H1 (cell line): Measurements from ENCODE around the gene BEAN1. TPM values are rescaled to one million over a fixed set of nuclear protein-coding genes. Genes with fewer than 3 reads are reported as not detected.

Experiments
- CTCF ChIA-PET: fragments of 300-600 bp; sonication (Branson Sonifier 250); formaldehyde crosslinking; loops from one replicate; lab custom pipeline; 2021; ENCODE audit not compliant: partially characterized antibody; lab: Charles Lee
- POLR2A ChIA-PET: fragments of 300-600 bp; sonication (Branson Sonifier 250); formaldehyde crosslinking; loops from one replicate; lab custom pipeline; 2021; ENCODE audit warnings: inconsistent platforms; ENCODE audit not compliant: partially characterized antibody; lab: Charles Lee
- DNase-seq, 2 experiments: peaks; one replicate each; pipeline versions ENCODE4 v3.0.0 to v3.0.0-alpha.2; 2010 to 2022; ENCODE audit warnings: low spot score in 2 of 2, low read depth in 1 of 2, mixed read lengths in 1 of 2
- FAIRE-seq: peaks from 2 replicates; lab custom pipeline; 2011; peaks lifted over from hg19 to GRCh38; lab: Jason Lieb, UNC
- H2AFZ ChIP-seq: 2 replicates; pipeline ENCODE4 v1.8.1; 2012; ENCODE audit warnings: low read length, inconsistent platforms
- H2AK5ac ChIP-seq: 2 replicates; pipeline ENCODE4 v1.6.1; 2013; ENCODE audit warnings: low read depth, low read length
- H2BK120ac ChIP-seq: replicated peaks from 2 replicates; pipeline ENCODE3; 2013; ENCODE audit warnings: low read depth, low read length, inconsistent platforms
- H2BK12ac ChIP-seq: 2 replicates; pipeline ENCODE4 v1.6.1; 2013; ENCODE audit warnings: low read depth, low read length
- H2BK15ac ChIP-seq: 2 replicates; pipeline ENCODE4 v1.6.1; 2013; ENCODE audit warnings: low read length
- H2BK20ac ChIP-seq: 2 replicates; pipeline ENCODE4 v1.6.1; 2013; ENCODE audit warnings: low read length
- H2BK5ac ChIP-seq: 2 replicates; pipeline ENCODE4 v1.6.1; 2013; ENCODE audit warnings: low read depth, low read length
- H3K14ac ChIP-seq: 2 replicates; pipeline ENCODE4 v1.6.1; 2013; ENCODE audit warnings: inconsistent platforms; ENCODE audit not compliant: insufficient read length
- H3K18ac ChIP-seq: 2 replicates; pipeline ENCODE4 v1.6.1; 2013; ENCODE audit warnings: low read length; ENCODE audit errors: extremely low read depth
- H3K23ac ChIP-seq: 2 replicates; pipeline ENCODE4 v1.6.1; 2013; ENCODE audit warnings: inconsistent platforms; ENCODE audit not compliant: insufficient read length
- H3K23me2 ChIP-seq: 2 replicates; pipeline ENCODE4 v1.6.1; 2013; ENCODE audit warnings: low read depth, low read length
- H3K27ac ChIP-seq: 2 replicates; pipeline ENCODE4 v1.6.1; 2011; ENCODE audit warnings: low read depth, low read length, inconsistent platforms
- H3K27me3 ChIP-seq, 4 experiments: replicated peaks in 1 of 4; 1 replicate in 1 of 4; 2 replicates in 3 of 4; pipeline versions ENCODE4 v1.6.1 to v1.8.1; 2011 to 2013; ENCODE audit warnings: low read length in 3 of 4, mild to moderate bottlenecking in 3 of 4, inconsistent platforms in 2 of 4, mixed read lengths in 2 of 4, moderate library complexity in 1 of 4; ENCODE audit not compliant: control insufficient read depth in 3 of 4, insufficient read depth in 3 of 4; ENCODE audit errors: extremely low read depth in 1 of 4
- H3K36me3 ChIP-seq, 4 experiments: 2 replicates each; pipeline versions ENCODE4 v1.6.1 to v1.8.1; 2011 to 2013; ENCODE audit warnings: mild to moderate bottlenecking in 4 of 4, low read length in 3 of 4, moderate library complexity in 2 of 4, control low read depth in 1 of 4, inconsistent platforms in 1 of 4; ENCODE audit not compliant: insufficient read depth in 4 of 4, control insufficient read depth in 2 of 4
- H3K4ac ChIP-seq: replicated peaks from 2 replicates; pipeline ENCODE3; 2013; ENCODE audit warnings: low read length, low read depth, mixed read lengths, inconsistent platforms; ENCODE audit not compliant: insufficient read length
- H3K4me1 ChIP-seq, 4 experiments: replicated peaks in 1 of 4; 1 replicate in 1 of 4; 2 replicates in 3 of 4; pipeline versions ENCODE4 v1.6.1 to v1.8.1; 2011 to 2013; ENCODE audit warnings: low read length in 3 of 4, inconsistent platforms in 2 of 4, mixed read lengths in 1 of 4; ENCODE audit not compliant: insufficient read depth in 4 of 4, control insufficient read depth in 3 of 4
- H3K4me2 ChIP-seq, 2 experiments: 2 replicates each; pipeline versions ENCODE4 v1.6.1 to v1.8.1; 2011 to 2013; ENCODE audit warnings: low read depth in 2 of 2, low read length in 2 of 2, control low read depth in 1 of 2, inconsistent platforms in 1 of 2, mild to moderate bottlenecking in 1 of 2; ENCODE audit not compliant: insufficient read depth in 1 of 2
- H3K4me3 ChIP-seq, 4 experiments: fragments of 200-600, 300-600 bp in 1 of 4; sonication (generic), shearing (Covaris generic), sonication (Bioruptor Twin) in 1 of 4; 2 replicates each; pipeline versions ENCODE4 v1.5.1 to v1.8.1; 2011 to 2016; ENCODE audit warnings: low read length in 4 of 4, low read depth in 3 of 4, control low read depth in 2 of 4, inconsistent platforms in 2 of 4, mild to moderate bottlenecking in 2 of 4, mixed read lengths in 1 of 4, moderate library complexity in 1 of 4; ENCODE audit not compliant: insufficient read depth in 2 of 4; ENCODE audit errors: extremely low read depth in 1 of 4
- H3K56ac ChIP-seq: replicated peaks from 2 replicates; pipeline ENCODE3; 2013; ENCODE audit warnings: low read depth, mild to moderate bottlenecking, mixed read lengths, low read length, inconsistent platforms; ENCODE audit not compliant: insufficient read length
- H3K79me1 ChIP-seq: 2 replicates; pipeline ENCODE4 v1.6.1; 2013; ENCODE audit warnings: low read depth, low read length, control low read depth
- H3K79me2 ChIP-seq, 2 experiments: 2 replicates each; pipeline versions ENCODE4 v1.6.1 to v1.8.1; 2012 to 2013; ENCODE audit warnings: low read length in 2 of 2, mild to moderate bottlenecking in 2 of 2, inconsistent platforms in 1 of 2; ENCODE audit not compliant: insufficient read depth in 2 of 2, control insufficient read depth in 1 of 2
- H3K9ac ChIP-seq, 4 experiments: replicated peaks in 1 of 4; 1 replicate in 1 of 4; 2 replicates in 3 of 4; pipeline versions ENCODE4 v1.6.1 to v1.8.1; 2011 to 2013; ENCODE audit warnings: low read depth in 3 of 4, low read length in 3 of 4, control low read depth in 2 of 4, mild to moderate bottlenecking in 2 of 4, moderate library complexity in 2 of 4, inconsistent platforms in 1 of 4; ENCODE audit errors: extremely low read depth in 1 of 4
- H3K9me3 ChIP-seq, 2 experiments: 2 replicates each; pipeline versions ENCODE4 v1.6.1 to v1.8.1; 2012 to 2013; ENCODE audit warnings: mild to moderate bottlenecking in 2 of 2, moderate library complexity in 2 of 2, control low read depth in 1 of 2, inconsistent platforms in 1 of 2, low read depth in 1 of 2, low read length in 1 of 2, mixed read lengths in 1 of 2; ENCODE audit not compliant: insufficient read depth in 2 of 2
- H4K20me1 ChIP-seq, 2 experiments: replicated peaks in 1 of 2; 2 replicates each; pipeline versions ENCODE3 to v1.8.1; 2011 to 2013; ENCODE audit warnings: inconsistent platforms in 2 of 2, low read length in 2 of 2, mild to moderate bottlenecking in 1 of 2; ENCODE audit not compliant: insufficient read depth in 2 of 2, control insufficient read depth in 1 of 2
- H4K5ac ChIP-seq: 2 replicates; pipeline ENCODE4 v1.6.1; 2013; ENCODE audit warnings: low read length, low read depth, mixed read lengths, inconsistent platforms; ENCODE audit not compliant: insufficient read length
- H4K8ac ChIP-seq: 2 replicates; pipeline ENCODE4 v1.8.0; 2013; ENCODE audit warnings: mild to moderate bottlenecking, moderate library complexity, low read length, inconsistent platforms; ENCODE audit not compliant: insufficient read depth; ENCODE audit errors: extremely low read depth
- H4K91ac ChIP-seq: replicated peaks from 2 replicates; pipeline ENCODE3; 2013; ENCODE audit warnings: low read length, mixed read lengths, inconsistent platforms; ENCODE audit not compliant: insufficient read length
- CHD1 ChIP-seq: IDR thresholded peaks from 2 replicates; pipeline ENCODE4 v1.6.1; 2012; ENCODE audit warnings: low read depth, low read length, improper control_type of control experiment
- CHD2 ChIP-seq: IDR thresholded peaks from 2 replicates; pipeline ENCODE4 v1.6.1; 2012; ENCODE audit warnings: low read length, improper control_type of control experiment
- GABPA ChIP-seq: IDR thresholded peaks from 2 replicates; pipeline ENCODE4 v1.6.1; 2011; ENCODE audit warnings: mild to moderate bottlenecking, low read length, moderate library complexity, borderline replicate concordance; ENCODE audit not compliant: insufficient read depth
- HDAC6 ChIP-seq: IDR thresholded peaks from one replicate; pipeline ENCODE4 v1.7.1; 2012; ENCODE audit warnings: low read depth, mild to moderate bottlenecking, inconsistent platforms, low read length, moderate library complexity
- JUN ChIP-seq: IDR thresholded peaks from 2 replicates; pipeline ENCODE4 v1.6.1; 2011; ENCODE audit warnings: low read depth, mild to moderate bottlenecking, improper control_type of control experiment, low read length
- RBBP5 ChIP-seq: IDR thresholded peaks from 2 replicates; pipeline ENCODE4 v1.7.1; 2012; ENCODE audit warnings: low read depth, mild to moderate bottlenecking, inconsistent platforms, low read length, moderate library complexity, borderline replicate concordance
- TAF1 ChIP-seq: IDR thresholded peaks from 2 replicates; pipeline ENCODE4 v1.6.1; 2011; ENCODE audit warnings: mild to moderate bottlenecking, low read depth, low read length
- WGBS, 2 experiments: shearing (Covaris generic) in 1 of 2; methylation state at CpG; one replicate each; pipeline versions ENCODE4 v1.1.6 to v1.1.7; 2013 to 2015; ENCODE audit warnings: low lambda C conversion rate in 2 of 2, mixed read lengths in 2 of 2, inconsistent platforms in 1 of 2, low coverage in 1 of 2, missing lambda C conversion rate in 1 of 2; ENCODE audit not compliant: insufficient replicate concordance in 2 of 2, insufficient coverage in 1 of 2, insufficient read length in 1 of 2; ENCODE audit errors: extremely low coverage in 1 of 2, missing lambda C conversion rate in 1 of 2; 5-methylcytosine and 5-hydroxymethylcytosine counted together
- polyA plus RNA-seq, 7 experiments: library from polyadenylated mRNA; depleted of rRNA in 3 of 7; stranded (reverse) in 5 of 7; unstranded in 2 of 7; fragments of >200 nt in 5 of 7; fragments of 200-250 nt in 2 of 7; gene quantifications; 1 replicate in 5 of 7; 2 replicates in 1 of 7; 4 replicates in 1 of 7; pipeline versions ENCODE4 v1.2.1 to v1.2.3, GENCODE V29; 2011 to 2013; ENCODE audit warnings: missing spikeins in 2 of 7, mixed read lengths in 2 of 7
- total RNA-seq: library from RNA; stranded (reverse); fragmentation: NEBNext Ultra II Directional; extraction: Animal tissue kit (Norgen Biotek cat#: 25700); gene quantifications from 2 replicates; pipeline ENCODE4 v1.2.1, GENCODE V29; 2021

Gene BEAN1
- total and polyA plus RNA-seq, 2 of the 8 experiments (the other 6 are each of a cell fraction or from before 2014, with no cell fraction given): 0.08 TPM; not detected in 1

- H2AK5ac ChIP-seq: no peak overlapping the region
- H3K56ac ChIP-seq: no peak overlapping the region
- H2BK5ac ChIP-seq: no peak overlapping the region
- H3K79me2 ChIP-seq: no peaks in the 10 kb centered on the region
- no peak overlapping the region for H4K91ac ChIP-seq
- H2AFZ ChIP-seq: no peak overlapping the region
- peaks cover 0 to 11% (median 7%) of the 10 kb centered on the region in 4 experiments; a peak in 6 of 7 replicates for H3K4me1 ChIP-seq
- no peak overlapping the region for H3K4me2 ChIP-seq
- no peak overlapping the region for H3K4me3 ChIP-seq
- no peak overlapping the region for H2BK12ac ChIP-seq
- no peaks in the 10 kb centered on the region for H3K79me1 ChIP-seq
- H3K27ac ChIP-seq: no peak overlapping the region
- no peak overlapping the region for H2BK15ac ChIP-seq
- H3K27me3 ChIP-seq: peaks cover 18 to 33% (median 28%) of the 10 kb centered on the region in 4 experiments
- H3K14ac ChIP-seq: no peak overlapping the region
- WGBS, 2 experiments: 73% methylated on average over 6 of the region's 6 CpGs; no CpG with 5 or more reads in 1 of the 2 experiments
- DNase-seq (no peak), FAIRE-seq (no peak)
- no peak overlapping the region for H3K4ac ChIP-seq
- H4K8ac ChIP-seq: no peak overlapping the region
- H3K23me2 ChIP-seq: peaks cover 10% of the 10 kb centered on the region
- no peak for TF ChIP-seq JUN
- no peak for TF ChIP-seq RBBP5
- no peak for TF ChIP-seq CHD2
- TF ChIP-seq HDAC6: no peak
- no peak for TF ChIP-seq GABPA
- no peak for TF ChIP-seq TAF1
- TF ChIP-seq CHD1: no peak
- H2BK20ac ChIP-seq: no peak overlapping the region
- H3K9me3 ChIP-seq: no peaks in the 10 kb centered on the region
- ChIA-PET CTCF (interaction anchor here (0.8 to 1.9 kb wide), 3 partner anchors 8 to 22 kb away, joined by 3 to 6 read pairs (median 4); no protein-coding TSS in a partner anchor), POLR2A (no interaction called here)
- H4K5ac ChIP-seq: no peak overlapping the region
- H3K36me3 ChIP-seq: no peaks in the 10 kb centered on the region
- H4K20me1 ChIP-seq: peaks cover 0 to 4% of the 10 kb centered on the region in 2 experiments
- H3K23ac ChIP-seq: no peak overlapping the region
- H3K18ac ChIP-seq: no peak overlapping the region
- H2BK120ac ChIP-seq: no peak overlapping the region
- no peak overlapping the region for H3K9ac ChIP-seq
Measured at GRCh38 chr16:66421891-66422290, 5.2 kb upstream of the BEAN1 start.
